ENCODE results near the gene ABO. TPM values are rescaled to one million over a fixed set of nuclear protein-coding genes. Genes with fewer than 3 reads are reported as not detected.
A peak's percentile ranks its signal among the peaks of the same experiment; 100 is the strongest.

ABO gene
- total and polyA plus RNA-seq, 2 of the 8 experiments (the other 6 are each of a cell fraction or from before 2014, with no cell fraction given) = 0.03 TPM; not detected in 1

GRCh38 chr9:133254471-133254870 lies 20.5 kb downstream of the ABO start:
- Histone ChIP-seq H2AFZ (ENCODE audit: low read length) (no peak overlapping the region), H3K4ac (replicated peaks; ENCODE audit: insufficient read length, low read depth, low read length) (no peak overlapping the region), H3K4me3 (ENCODE audit: extremely low read depth in 1 of 4, insufficient read depth in 2 of 4, low read depth in 3 of 4, low read length in 4 of 4) (no peak overlapping the region), H2BK12ac (ENCODE audit: low read depth, low read length) (no peak overlapping the region), H2BK20ac (ENCODE audit: low read length) (no peak overlapping the region), H3K9me3 (ENCODE audit: insufficient read depth in 2 of 2, low read depth in 1 of 2, low read length in 1 of 2) (no peaks in the 10 kb centered on the region), H3K27me3 (replicated peaks in 1 of 4; ENCODE audit: control insufficient read depth in 3 of 4, extremely low read depth in 1 of 4, insufficient read depth in 3 of 4, low read length in 3 of 4) (0 out of 7 replicates have a peak, but pooled peaks cover 0 to 4% (median 0%) of the 10 kb centered on the region in 4 experiments), H4K91ac (replicated peaks; ENCODE audit: insufficient read length, low read length) (no peak overlapping the region), H3K23me2 (ENCODE audit: low read depth, low read length) (peaks cover 8% of the 10 kb centered on the region; the same call in 1 of the 2 replicates), H3K4me1 (replicated peaks in 1 of 4; ENCODE audit: control insufficient read depth in 3 of 4, insufficient read depth in 4 of 4, low read length in 3 of 4) (peaks cover 0 to 13% (median 4%) of the 10 kb centered on the region in 4 experiments; a peak in 6 of 7 replicates), H3K79me1 (ENCODE audit: low read depth, low read length) (no peaks in the 10 kb centered on the region), H3K79me2 (ENCODE audit: control insufficient read depth in 1 of 2, insufficient read depth in 2 of 2, low read length in 2 of 2) (no peaks in the 10 kb centered on the region), H3K9ac (replicated peaks in 1 of 4; ENCODE audit: extremely low read depth in 1 of 4, low read depth in 3 of 4, low read length in 3 of 4) (no peak overlapping the region), H2AK5ac (ENCODE audit: low read depth, low read length) (no peak overlapping the region), H2BK15ac (ENCODE audit: low read length) (no peak overlapping the region), H3K56ac (replicated peaks; ENCODE audit: insufficient read length, low read depth, low read length) (peak overlapping the region; percentile 39), H2BK5ac (ENCODE audit: low read depth, low read length) (no peak overlapping the region), H2BK120ac (replicated peaks; ENCODE audit: low read depth, low read length) (no peak overlapping the region), H3K18ac (ENCODE audit: extremely low read depth, low read length) (no peak overlapping the region), H3K36me3 (ENCODE audit: control insufficient read depth in 2 of 4, insufficient read depth in 4 of 4, low read length in 3 of 4) (no peaks in the 10 kb centered on the region), H3K14ac (ENCODE audit: insufficient read length) (no peak overlapping the region), H3K4me2 (ENCODE audit: insufficient read depth in 1 of 2, low read depth in 2 of 2, low read length in 2 of 2) (no peak overlapping the region), H4K8ac (ENCODE audit: extremely low read depth, insufficient read depth, low read length) (no peak overlapping the region), H4K5ac (ENCODE audit: insufficient read length, low read depth, low read length) (no peak overlapping the region), H3K27ac (ENCODE audit: low read depth, low read length) (no peak overlapping the region), H3K23ac (ENCODE audit: insufficient read length) (no peak overlapping the region), H4K20me1 (replicated peaks in 1 of 2; ENCODE audit: control insufficient read depth in 1 of 2, insufficient read depth in 2 of 2, low read length in 2 of 2) (no peaks in the 10 kb centered on the region)
- FAIRE-seq = no peak
- DNase-seq (ENCODE audit: low read depth in 1 of 2, low spot score in 2 of 2) = no peak
- ChIA-PET CTCF (ENCODE audit: partially characterized antibody) (interaction anchor here (2.7 kb wide), 1 partner anchor 68 kb away, joined by 14 read pairs; no protein-coding TSS in a partner anchor), POLR2A (ENCODE audit: partially characterized antibody) (interaction anchor here (0.9 kb wide), 1 partner anchor 96 kb away, joined by 3 read pairs; no protein-coding TSS in a partner anchor)
- 86% methylated on average over 5 of the region's 5 CpGs; no CpG with 5 or more reads in 1 of the 2 experiments for WGBS, 2 experiments (ENCODE audit: extremely low coverage in 1 of 2, insufficient coverage in 1 of 2, insufficient read length in 1 of 2, insufficient replicate concordance in 2 of 2, low coverage in 1 of 2, low lambda C conversion rate in 2 of 2, missing lambda C conversion rate in 1 of 2)
- TF ChIP-seq TCF12 (IDR thresholded peaks at IDR 0.05; ENCODE audit: low read depth, low read length) = no peak
